ENCODE results near the gene FBXO45.

DNA sequence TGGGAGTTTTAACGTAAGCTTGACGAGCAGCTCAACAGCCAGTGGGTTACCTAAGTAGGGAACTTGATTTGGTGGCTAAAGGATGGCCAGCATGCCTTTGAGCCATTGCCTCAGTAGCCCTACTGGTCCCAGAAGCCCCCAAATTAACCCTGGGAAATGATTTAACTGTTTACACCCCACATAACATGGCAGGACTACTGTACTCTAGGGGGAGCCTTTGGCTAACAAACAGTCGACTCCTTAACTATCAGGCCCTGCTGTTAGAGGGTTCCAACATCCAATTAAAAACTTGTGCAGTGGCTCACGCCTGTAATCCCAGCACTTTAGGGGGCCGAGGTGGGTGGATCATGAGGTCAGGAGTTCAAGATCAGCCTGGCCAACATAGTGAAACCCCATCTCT lies 43.9 kb upstream of the FBXO45 start:
- TF ChIP-seq CTCF (IDR thresholded peaks at IDR 0.05; ENCODE audit: borderline replicate concordance, extremely low read depth, low read length, poor library complexity, severe bottlenecking) (peak; percentile 40), EZH2 (IDR thresholded peaks at IDR 0.05; ENCODE audit: borderline replicate concordance, low read depth, low read length, severe bottlenecking) (no peak)
